ENCODE results near the gene EPB41L3. TPM values are rescaled to one million over a fixed set of nuclear protein-coding genes. Genes with fewer than 3 reads are reported as not detected.

The EPB41L3 gene
- total RNA-seq, 1 donor from 2014 or later = 41.7 TPM

- Mint-ChIP-seq H3K27ac (no peak overlapping the region), H3K9me3 (ENCODE audit: low read depth) (no peaks in the 10 kb centered on the region), H3K36me3 (ENCODE audit: insufficient read depth) (peaks cover 2% of the 10 kb centered on the region), H3K4me1 (ENCODE audit: low read depth) (peaks cover 3% of the 10 kb centered on the region), H3K27me3 (no peaks in the 10 kb centered on the region), H3K4me3 (ENCODE audit: low read depth) (no peak overlapping the region)
- TF ChIP-seq, protein P1, sequence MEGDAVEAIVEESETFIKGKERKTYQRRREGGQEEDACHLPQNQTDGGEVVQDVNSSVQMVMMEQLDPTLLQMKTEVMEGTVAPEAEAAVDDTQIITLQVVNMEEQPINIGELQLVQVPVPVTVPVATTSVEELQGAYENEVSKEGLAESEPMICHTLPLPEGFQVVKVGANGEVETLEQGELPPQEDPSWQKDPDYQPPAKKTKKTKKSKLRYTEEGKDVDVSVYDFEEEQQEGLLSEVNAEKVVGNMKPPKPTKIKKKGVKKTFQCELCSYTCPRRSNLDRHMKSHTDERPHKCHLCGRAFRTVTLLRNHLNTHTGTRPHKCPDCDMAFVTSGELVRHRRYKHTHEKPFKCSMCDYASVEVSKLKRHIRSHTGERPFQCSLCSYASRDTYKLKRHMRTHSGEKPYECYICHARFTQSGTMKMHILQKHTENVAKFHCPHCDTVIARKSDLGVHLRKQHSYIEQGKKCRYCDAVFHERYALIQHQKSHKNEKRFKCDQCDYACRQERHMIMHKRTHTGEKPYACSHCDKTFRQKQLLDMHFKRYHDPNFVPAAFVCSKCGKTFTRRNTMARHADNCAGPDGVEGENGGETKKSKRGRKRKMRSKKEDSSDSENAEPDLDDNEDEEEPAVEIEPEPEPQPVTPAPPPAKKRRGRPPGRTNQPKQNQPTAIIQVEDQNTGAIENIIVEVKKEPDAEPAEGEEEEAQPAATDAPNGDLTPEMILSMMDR (IDR thresholded peaks at IDR 0.05; ENCODE audit: unreplicated experiment) = no peak
- no peak for DNase-seq (ENCODE audit: low spot score, unreplicated experiment)
Measured at GRCh38 chr18:5532066-5532465, 11.7 kb downstream of the EPB41L3 start.

DNA sequence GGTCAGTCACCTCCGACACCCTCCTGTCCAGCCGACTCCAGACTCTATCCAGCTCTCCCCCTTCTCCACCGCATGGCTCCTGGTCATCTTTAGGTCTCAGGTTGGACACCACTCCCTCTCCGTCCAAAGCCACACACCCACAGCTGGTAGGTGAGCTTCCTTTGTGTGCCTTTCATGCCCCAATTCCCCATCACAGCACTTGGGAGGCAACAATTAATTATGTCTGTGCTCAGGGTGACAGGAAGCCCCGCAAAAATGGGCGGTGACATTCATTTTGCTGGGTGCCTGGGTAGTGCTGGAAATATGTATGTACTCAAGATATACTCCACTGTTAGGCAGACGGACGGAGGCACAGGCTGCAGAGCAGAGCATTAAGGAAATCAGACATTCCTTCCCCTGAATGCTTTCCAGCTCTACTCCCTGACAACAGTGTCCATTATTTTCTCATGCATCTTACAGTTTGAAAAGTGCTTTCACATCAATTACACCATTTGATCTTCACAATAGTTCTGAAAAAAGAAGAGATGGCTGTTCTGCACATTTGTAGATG lies 13.1 kb downstream of the EPB41L3 start:
- no peaks in the 10 kb centered on the region for H3K27me3 Mint-ChIP-seq
- TF ChIP-seq, protein P1 (IDR thresholded peaks at IDR 0.05; ENCODE audit: unreplicated experiment) = no peak
- DNase-seq (ENCODE audit: low spot score, unreplicated experiment) = no peak
- no peaks in the 10 kb centered on the region for H3K9me3 Mint-ChIP-seq (ENCODE audit: low read depth)
- peaks cover 5% of the 10 kb centered on the region for H3K4me1 Mint-ChIP-seq (ENCODE audit: low read depth)
- peaks cover 2% of the 10 kb centered on the region for H3K36me3 Mint-ChIP-seq (ENCODE audit: insufficient read depth)
- H3K4me3 Mint-ChIP-seq (ENCODE audit: low read depth) = no peak overlapping the region
- no peak overlapping the region for H3K27ac Mint-ChIP-seq

DNA sequence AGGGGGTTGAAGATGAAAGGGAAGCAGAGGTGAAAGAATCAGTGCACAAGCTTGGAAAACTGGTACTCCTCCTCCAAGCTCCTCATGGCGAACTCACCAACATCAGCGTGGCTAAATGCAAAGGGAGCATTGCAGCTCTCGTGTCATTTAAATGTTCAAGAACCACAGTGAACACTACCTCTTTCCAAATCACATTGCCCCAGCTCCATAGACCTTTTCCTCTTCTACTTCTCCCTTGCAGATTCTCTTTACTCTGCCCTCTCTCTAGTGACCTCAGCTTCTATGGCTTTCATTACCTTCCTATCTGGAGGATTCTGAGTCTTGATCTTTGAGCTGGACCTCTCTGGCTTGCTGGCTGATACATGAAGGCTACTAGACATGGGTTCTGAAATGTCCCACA lies 14.3 kb downstream of the EPB41L3 start:
- Mint-ChIP-seq H3K36me3 (ENCODE audit: insufficient read depth) (no peaks in the 10 kb centered on the region), H3K27ac (no peak overlapping the region), H3K27me3 (no peaks in the 10 kb centered on the region), H3K4me1 (ENCODE audit: low read depth) (peaks cover 5% of the 10 kb centered on the region), H3K4me3 (ENCODE audit: low read depth) (no peak overlapping the region), H3K9me3 (ENCODE audit: low read depth) (no peaks in the 10 kb centered on the region)
- no peak for DNase-seq (ENCODE audit: low spot score, unreplicated experiment)
- TF ChIP-seq, protein P1 (IDR thresholded peaks at IDR 0.05; ENCODE audit: unreplicated experiment) = no peak

- Mint-ChIP-seq H3K9me3 (ENCODE audit: low read depth) (no peaks in the 10 kb centered on the region), H3K4me3 (ENCODE audit: low read depth) (no peak overlapping the region), H3K27ac (no peak overlapping the region), H3K4me1 (ENCODE audit: low read depth) (peaks cover 5% of the 10 kb centered on the region), H3K36me3 (ENCODE audit: insufficient read depth) (no peaks in the 10 kb centered on the region), H3K27me3 (no peaks in the 10 kb centered on the region)
- DNase-seq (ENCODE audit: low spot score, unreplicated experiment) = no peak
- TF ChIP-seq, protein P1 (IDR thresholded peaks at IDR 0.05; ENCODE audit: unreplicated experiment) = no peak
Measured at GRCh38 chr18:5527603-5528002, 16.2 kb downstream of the EPB41L3 start.

DNA sequence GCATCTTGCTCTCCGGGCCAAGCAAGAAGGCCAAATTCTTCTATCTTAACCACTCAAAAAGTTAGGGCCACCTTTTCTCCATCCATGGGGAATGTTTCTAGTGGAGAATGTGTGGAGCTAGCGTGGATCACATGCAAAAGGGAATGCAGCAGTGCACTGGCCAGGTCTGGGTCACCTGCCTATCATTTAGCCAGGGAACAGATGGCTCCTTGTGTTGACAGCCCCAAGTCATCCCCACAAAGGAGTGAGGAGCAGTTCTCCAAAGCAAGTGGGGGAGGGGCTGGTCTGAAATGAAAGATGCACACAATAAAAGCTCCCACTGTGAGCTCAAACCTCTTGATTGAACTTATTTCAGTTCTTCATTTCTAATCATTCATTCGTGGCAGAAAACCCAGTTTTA lies 19.1 kb downstream of the EPB41L3 start:
- no peak overlapping the region for H3K27ac Mint-ChIP-seq
- TF ChIP-seq, protein P1 (IDR thresholded peaks at IDR 0.05; ENCODE audit: unreplicated experiment) = no peak
- peaks cover 12% of the 10 kb centered on the region for H3K4me1 Mint-ChIP-seq (ENCODE audit: low read depth)
- H3K27me3 Mint-ChIP-seq = no peaks in the 10 kb centered on the region
- H3K36me3 Mint-ChIP-seq (ENCODE audit: insufficient read depth) = no peaks in the 10 kb centered on the region
- H3K4me3 Mint-ChIP-seq (ENCODE audit: low read depth) = no peak overlapping the region
- H3K9me3 Mint-ChIP-seq (ENCODE audit: low read depth) = no peaks in the 10 kb centered on the region
- DNase-seq (ENCODE audit: low spot score, unreplicated experiment) = no peak
